SK-N-SH (cell line): ENCODE results near the gene DHRS1. TPM values are rescaled to one million over a fixed set of nuclear protein-coding genes. Genes with fewer than 3 reads are reported as not detected.

Experiments
- CTCF ChIA-PET: fragments of 300-600, 350-600 bp; formaldehyde crosslinking; extraction: SDS; loops from one replicate; lab custom pipeline; 2021; lab: Yijun Ruan, JAX
- POLR2A ChIA-PET: fragments of 350-600 bp; sonication (Branson Sonifier 250); formaldehyde crosslinking; extraction: SDS; loops from one replicate; lab custom pipeline; 2020; ENCODE audit warnings: antibody characterized with exemption, inconsistent platforms; lab: Yijun Ruan, JAX
- DNase-seq: peaks from one replicate; pipeline ENCODE4 v3.0.0; 2012
- H2AFZ ChIP-seq: fragments of 200-600 bp; sonication (generic); 2 replicates; pipeline ENCODE4 v1.8.1; 2016; ENCODE audit warnings: antibody characterized with exemption, mild to moderate bottlenecking, low read depth
- H3F3A ChIP-seq: fragments of 200-600 bp; sonication (generic); replicated peaks from 2 replicates; pipeline ENCODE3; 2016; ENCODE audit warnings: antibody characterized with exemption, mild to moderate bottlenecking; ENCODE audit not compliant: insufficient read depth
- H3K27ac ChIP-seq, 2 experiments: fragments of 200-500 bp in 1 of 2; fragments of 200-600 bp in 1 of 2; sonication (Bioruptor generic) in 1 of 2; sonication (generic), shearing (Covaris generic) in 1 of 2; 2 replicates each; pipeline versions ENCODE4 v1.5.1 to v1.6.1; 2014 to 2016; ENCODE audit warnings: low read depth in 2 of 2, inconsistent platforms in 1 of 2, low read length in 1 of 2, mild to moderate bottlenecking in 1 of 2, mixed read lengths in 1 of 2
- H3K27me3 ChIP-seq: fragments of 200-600 bp; sonication (generic), shearing (Covaris generic); 2 replicates; pipeline ENCODE4 v1.6.1; 2016; ENCODE audit warnings: mixed run types; ENCODE audit not compliant: insufficient read depth
- H3K36me3 ChIP-seq, 2 experiments: fragments of 200-500 bp in 1 of 2; fragments of 200-600 bp in 1 of 2; sonication (Bioruptor generic) in 1 of 2; sonication (generic) in 1 of 2; replicated peaks in 1 of 2; 2 replicates each; pipeline versions ENCODE3 to v1.5.1; 2014 to 2016; ENCODE audit warnings: low read length in 1 of 2, mild to moderate bottlenecking in 1 of 2; ENCODE audit not compliant: insufficient read depth in 2 of 2, control insufficient read depth in 1 of 2
- H3K4me1 ChIP-seq, 2 experiments: fragments of 200-500 bp in 1 of 2; fragments of 200-600 bp in 1 of 2; sonication (Bioruptor generic) in 1 of 2; sonication (generic), shearing (Covaris generic) in 1 of 2; 2 replicates each; pipeline versions ENCODE4 v1.5.1 to v1.6.1; 2014 to 2016; ENCODE audit warnings: low read depth in 1 of 2, low read length in 1 of 2, mixed run types in 1 of 2; ENCODE audit not compliant: insufficient read depth in 2 of 2, control insufficient read depth in 1 of 2
- H3K4me2 ChIP-seq: fragments of 200-600 bp; sonication (generic), shearing (Covaris generic); 2 replicates; pipeline ENCODE4 v1.6.1; 2017; ENCODE audit warnings: mixed run types
- H3K4me3 ChIP-seq, 2 experiments: fragments of 200-500 bp in 1 of 2; fragments of 200-600 bp in 1 of 2; sonication (Bioruptor generic) in 1 of 2; sonication (generic), shearing (Covaris generic) in 1 of 2; 2 replicates each; pipeline versions ENCODE4 v1.5.1 to v1.8.1; 2014 to 2016; ENCODE audit warnings: low read depth in 2 of 2, inconsistent platforms in 1 of 2, low read length in 1 of 2, mild to moderate bottlenecking in 1 of 2, mixed read lengths in 1 of 2, moderate library complexity in 1 of 2
- H3K79me2 ChIP-seq: fragments of 200-600 bp; sonication (generic); 2 replicates; pipeline ENCODE4 v1.8.1; 2017; ENCODE audit warnings: mild to moderate bottlenecking; ENCODE audit not compliant: insufficient read depth
- H3K9ac ChIP-seq: fragments of 200-600 bp; sonication (generic); 2 replicates; pipeline ENCODE4 v1.6.1; 2017; ENCODE audit warnings: mixed run types
- H3K9me2 ChIP-seq: fragments of 200-600 bp; sonication (generic); 2 replicates; pipeline ENCODE4 v1.6.1; 2017; ENCODE audit warnings: mixed run types
- H3K9me3 ChIP-seq: fragments of 200-600 bp; sonication (generic); 2 replicates; pipeline ENCODE4 v1.6.1; 2017; ENCODE audit warnings: mixed run types, mild to moderate bottlenecking, moderate library complexity
- H4K20me1 ChIP-seq: fragments of 200-600 bp; sonication (generic); 2 replicates; pipeline ENCODE4 v1.6.1; 2017; ENCODE audit warnings: mild to moderate bottlenecking, mixed run types; ENCODE audit not compliant: insufficient read depth
- ELF1 ChIP-seq: IDR thresholded peaks from 2 replicates; pipeline ENCODE4 v1.4.0; 2012
- FOSL2 ChIP-seq: IDR thresholded peaks from 2 replicates; pipeline ENCODE4 v1.4.0; 2012; ENCODE audit warnings: low read depth, mild to moderate bottlenecking, moderate library complexity, borderline replicate concordance
- FOXM1 ChIP-seq: IDR thresholded peaks from 2 replicates; pipeline ENCODE4 v1.4.0; 2012; ENCODE audit warnings: low read depth, mild to moderate bottlenecking
- GATA2 ChIP-seq: sonication (generic); formaldehyde crosslinking; IDR thresholded peaks from 2 replicates; pipeline ENCODE4 v1.5.0; 2020; ENCODE audit warnings: mild to moderate bottlenecking, missing genetic modification reagents
- JUND ChIP-seq: IDR thresholded peaks from 2 replicates; pipeline ENCODE4 v1.4.0; 2012
- NFIC ChIP-seq: IDR thresholded peaks from 2 replicates; pipeline ENCODE4 v1.4.0; 2012; ENCODE audit warnings: borderline replicate concordance
- TAF1 ChIP-seq: IDR thresholded peaks from 2 replicates; pipeline ENCODE4 v1.6.1; 2012; ENCODE audit warnings: low read depth, mild to moderate bottlenecking, low read length, moderate library complexity, borderline replicate concordance
- WGBS: methylation state at CpG from one replicate; pipeline ENCODE4 v1.1.6; 2017; ENCODE audit warnings: low lambda C conversion rate; 5-methylcytosine and 5-hydroxymethylcytosine counted together
- polyA plus RNA-seq, 3 experiments: library from polyadenylated mRNA; depleted of rRNA; stranded (reverse); fragments of >200 nt; gene quantifications; 2 replicates each; pipeline ENCODE4 v1.2.3, GENCODE V29; 2012
- TF ChIP-seq, protein P1 (sequence below): fragments of 150-350 bp; IDR thresholded peaks from 2 replicates; pipeline ENCODE4 v1.6.1; 2016; ENCODE audit warnings: mild to moderate bottlenecking, low read depth, low read length

Gene DHRS1
- polyA plus RNA-seq, 1 of the 3 experiments (the other 2 are of a cell fraction): 65.4 TPM

DNA sequence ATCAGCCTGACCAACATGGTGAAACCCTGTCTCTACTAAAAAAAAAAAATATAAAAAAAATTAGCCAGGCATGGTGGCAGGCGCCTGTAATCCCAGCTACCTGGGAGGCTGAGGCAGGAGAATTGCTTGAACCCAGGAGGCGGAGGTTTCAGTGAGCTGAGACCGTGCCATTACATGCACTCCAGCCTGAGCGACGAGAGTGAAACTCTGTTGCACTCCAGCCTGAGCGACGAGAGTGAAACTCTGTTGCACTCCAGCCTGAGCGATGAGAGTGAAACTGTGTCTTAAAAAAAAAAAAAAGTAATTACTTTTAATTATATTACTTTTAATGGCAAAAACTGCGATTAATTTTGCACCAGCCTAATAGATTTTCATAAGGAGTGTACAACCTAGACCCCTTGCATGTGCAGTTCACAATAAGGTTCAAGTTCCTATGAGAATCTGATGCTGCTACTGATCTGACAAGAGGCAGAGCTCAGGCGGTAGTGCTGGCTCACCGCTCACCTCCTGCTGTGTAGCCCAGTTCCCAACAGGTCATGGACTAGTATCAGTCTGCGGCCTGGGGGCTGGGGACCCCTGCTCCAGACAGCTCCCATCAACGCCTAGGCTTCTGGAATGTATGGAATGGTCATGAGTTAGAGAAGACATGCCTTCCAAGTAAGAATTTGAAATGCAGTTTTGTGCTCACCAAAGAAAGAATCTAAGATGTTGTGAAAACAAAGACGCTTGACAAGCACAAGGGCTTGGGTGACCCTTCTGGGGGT, 21.8 kb upstream of the DHRS1 start:
- WGBS: 55% methylated on average over 14 of the region's 14 CpGs
- Histone ChIP-seq H2AFZ (no peak overlapping the region), H3K4me2 (no peak overlapping the region), H3K9me2 (no peaks in the 10 kb centered on the region), H4K20me1 (no peaks in the 10 kb centered on the region), H3K79me2 (no peaks in the 10 kb centered on the region), H3K4me3 (no peak overlapping the region), H3K9me3 (no peaks in the 10 kb centered on the region), H3K9ac (no peak overlapping the region), H3F3A (peaks cover 10% of the 10 kb centered on the region), H3K4me1 (peaks cover 0 to 8% of the 10 kb centered on the region in 2 experiments; a peak in 1 of 4 replicates), H3K36me3 (no peaks in the 10 kb centered on the region), H3K27me3 (peaks cover 12% of the 10 kb centered on the region; the same call in 1 of the 2 replicates), H3K27ac (no peak overlapping the region)
- no peak for TF ChIP-seq ELF1
- no peak for TF ChIP-seq FOXM1
- TF ChIP-seq TAF1: no peak
- no peak for TF ChIP-seq GATA2 (CRISPR knock-in tag)
- no peak for TF ChIP-seq JUND
- no peak for TF ChIP-seq NFIC
- TF ChIP-seq FOSL2: no peak
- POLR2A ChIA-PET: no interaction called here
- CTCF ChIA-PET: interaction anchor here (1.1 to 14.6 kb wide), 6 partner anchors 12 to 115 kb away, joined by 3 to 115 read pairs (median 28); partner anchors contain the start of genes ADCY4, CIDEB, KHNYN and LTB4R
- DNase-seq: no peak

DNA sequence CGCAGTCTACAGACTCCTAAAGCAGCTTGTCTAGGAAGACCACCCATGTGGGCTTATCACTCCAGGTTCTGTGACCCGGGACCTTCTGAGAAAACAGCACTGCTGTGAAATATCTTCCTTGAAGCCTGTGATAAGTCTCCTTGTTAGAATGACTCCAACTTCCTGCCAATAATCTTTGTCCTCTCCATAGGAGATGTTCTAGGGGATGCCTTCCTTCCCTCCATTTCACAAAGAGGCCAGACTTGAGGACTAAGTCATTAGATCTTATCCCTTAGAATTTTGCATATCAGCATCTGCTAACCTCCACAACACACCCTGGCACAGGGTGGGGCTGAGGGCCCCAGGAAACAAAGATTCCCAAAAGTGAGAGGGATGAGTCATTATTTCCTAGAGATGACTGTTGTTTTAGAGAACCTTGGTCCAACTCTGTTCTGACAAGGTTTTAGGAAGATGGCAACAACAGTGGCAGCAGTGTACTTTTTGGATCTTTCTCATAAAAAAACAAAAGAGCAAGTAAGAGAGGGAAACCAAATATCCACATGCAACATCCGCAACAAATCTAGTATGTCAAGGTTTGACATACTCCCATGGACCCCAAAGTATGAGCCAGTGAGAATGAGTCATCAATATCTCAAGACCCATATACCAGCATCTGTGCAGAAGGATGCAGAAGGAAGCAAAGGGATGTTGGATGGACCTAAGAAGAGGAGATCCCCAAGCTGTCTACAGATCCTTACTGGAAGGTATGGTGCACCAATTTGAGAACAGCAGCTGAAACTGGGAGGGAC, 17.8 kb upstream of the DHRS1 start:
- peak overlapping the region; percentile 25; the same call in 1 of the 2 replicates for H3K4me2 ChIP-seq
- ChIA-PET CTCF (interaction anchor here (1.2 to 14.6 kb wide), 6 partner anchors 9 to 119 kb away, joined by 5 to 115 read pairs (median 16); partner anchors contain the start of genes ADCY4, CIDEB, LTB4R and LTB4R2), POLR2A (interaction anchor here (0.8 to 1.6 kb wide), 2 partner anchors 9 to 16 kb away, joined by 3 read pairs; no protein-coding TSS in a partner anchor)
- no peaks in the 10 kb centered on the region for H3K9me3 ChIP-seq
- no peaks in the 10 kb centered on the region for H3K79me2 ChIP-seq
- H2AFZ ChIP-seq: no peak overlapping the region
- WGBS: 98% methylated on average over 3 of the region's 3 CpGs
- no peaks in the 10 kb centered on the region for H3K9me2 ChIP-seq
- peaks cover 10% of the 10 kb centered on the region for H3F3A ChIP-seq
- no peak overlapping the region for H3K9ac ChIP-seq
- no peak overlapping the region; a peak in 1 of 4 replicates for H3K27ac ChIP-seq
- H4K20me1 ChIP-seq: no peaks in the 10 kb centered on the region
- TF ChIP-seq, protein P1, sequence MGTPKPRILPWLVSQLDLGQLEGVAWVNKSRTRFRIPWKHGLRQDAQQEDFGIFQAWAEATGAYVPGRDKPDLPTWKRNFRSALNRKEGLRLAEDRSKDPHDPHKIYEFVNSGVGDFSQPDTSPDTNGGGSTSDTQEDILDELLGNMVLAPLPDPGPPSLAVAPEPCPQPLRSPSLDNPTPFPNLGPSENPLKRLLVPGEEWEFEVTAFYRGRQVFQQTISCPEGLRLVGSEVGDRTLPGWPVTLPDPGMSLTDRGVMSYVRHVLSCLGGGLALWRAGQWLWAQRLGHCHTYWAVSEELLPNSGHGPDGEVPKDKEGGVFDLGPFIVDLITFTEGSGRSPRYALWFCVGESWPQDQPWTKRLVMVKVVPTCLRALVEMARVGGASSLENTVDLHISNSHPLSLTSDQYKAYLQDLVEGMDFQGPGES: no peak
- peak; percentile 31; the same call in 1 of the 2 replicates for TF ChIP-seq FOSL2
- H3K27me3 ChIP-seq: peaks cover 12% of the 10 kb centered on the region; the same call in 1 of the 2 replicates
- H3K4me3 ChIP-seq: no peak overlapping the region
- H3K36me3 ChIP-seq: no peaks in the 10 kb centered on the region
- DNase-seq: no peak
- peaks cover 0 to 8% of the 10 kb centered on the region in 2 experiments; a peak in 1 of 4 replicates for H3K4me1 ChIP-seq
